MCF 10A (cell line): Measurements from ENCODE around the gene TMEM62. TPM values are rescaled to one million over a fixed set of nuclear protein-coding genes. Genes with fewer than 3 reads are reported as not detected.

ENCODE experiments used
- BruUV-seq: library from RNA; stranded (reverse); fragments of 400-500 nt; replicated peaks from 2 replicates; lab custom pipeline; 2021; lab: Mats Ljungman, UMichigan
- CTCF ChIA-PET: fragments of 300-600 bp; sonication (Branson Sonifier 250); formaldehyde crosslinking; extraction: SDS; loops from one replicate; lab custom pipeline; 2021; ENCODE audit warnings: antibody characterized with exemption, inconsistent platforms; lab: Yijun Ruan, JAX
- POLR2A ChIA-PET: fragments of 300-600, 350-650 bp; sonication (Branson Sonifier 250); formaldehyde crosslinking; extraction: SDS; loops from one replicate; lab custom pipeline; 2020; ENCODE audit warnings: antibody characterized with exemption, inconsistent platforms; lab: Yijun Ruan, JAX
- DNase-seq: peaks from one replicate; pipeline ENCODE4 v3.0.0-alpha.2; 2018; ENCODE audit not compliant: unreplicated experiment
- H3K27ac Mint-ChIP-seq: one replicate; pipeline ENCODE4 v1.8.0; 2022; ENCODE audit warnings: mild to moderate bottlenecking, low read depth, mixed read lengths; ENCODE audit not compliant: unreplicated experiment
- H3K27me3 Mint-ChIP-seq: one replicate; pipeline ENCODE4 v1.8.0; 2022; ENCODE audit warnings: mixed read lengths; ENCODE audit not compliant: insufficient read depth, unreplicated experiment
- H3K36me3 Mint-ChIP-seq: one replicate; pipeline ENCODE4 v1.8.0; 2022; ENCODE audit warnings: mild to moderate bottlenecking, moderate library complexity, mixed read lengths; ENCODE audit not compliant: insufficient read depth, unreplicated experiment
- H3K4me1 Mint-ChIP-seq: one replicate; pipeline ENCODE4 v1.8.0; 2022; ENCODE audit warnings: mixed read lengths; ENCODE audit not compliant: insufficient read depth, unreplicated experiment
- H3K4me3 Mint-ChIP-seq: one replicate; pipeline ENCODE4 v1.8.0; 2022; ENCODE audit warnings: mild to moderate bottlenecking, moderate library complexity, mixed read lengths; ENCODE audit not compliant: unreplicated experiment
- H3K9me3 Mint-ChIP-seq: one replicate; pipeline ENCODE4 v1.8.0; 2022; ENCODE audit warnings: mixed read lengths; ENCODE audit not compliant: unreplicated experiment
- CTCF ChIP-seq: fragments of 200-600 bp; IDR thresholded peaks from one replicate; pipeline ENCODE4 v1.8.0; 2022; ENCODE audit warnings: antibody characterized with exemption, mild to moderate bottlenecking; ENCODE audit not compliant: unreplicated experiment
- intact Hi-C: fragments of 100-400 bp; cut with micrococcal nuclease; formaldehyde crosslinking; loops from 2 replicates; pipeline ENCODE4 v1.14.1; 2022
- total RNA-seq: library from RNA; stranded (reverse); gene quantifications from 2 replicates; pipeline ENCODE4 v1.2.3, GENCODE V29; 2022

The TMEM62 gene
- total RNA-seq, 1 experiment from 2014 or later, result 16.9 TPM

- no peak overlapping the region for H3K4me3 Mint-ChIP-seq
- CTCF ChIA-PET, result interaction anchor here (0.6 to 3.5 kb wide), 4 partner anchors 9 to 104 kb away, joined by 3 to 19 read pairs (median 4); no protein-coding TSS in a partner anchor
- H3K4me1 Mint-ChIP-seq, result no peaks in the 10 kb centered on the region
- H3K27ac Mint-ChIP-seq, result no peak overlapping the region
- intact Hi-C loops, result no loop called here
- H3K27me3 Mint-ChIP-seq, result no peaks in the 10 kb centered on the region
- no peak for TF ChIP-seq CTCF
- no peak for DNase-seq
- BruUV-seq, result no TSS peak
- no peaks in the 10 kb centered on the region for H3K36me3 Mint-ChIP-seq
- H3K9me3 Mint-ChIP-seq, result no peaks in the 10 kb centered on the region
- POLR2A ChIA-PET, result interaction anchor here (0.5 kb wide), 1 partner anchor 587 kb away, joined by 3 read pairs; no protein-coding TSS in a partner anchor
These were observed 76.9 kb downstream of the TMEM62 start for GRCh38 chr15:43210172-43210745.

- no TSS peak for BruUV-seq
- H3K36me3 Mint-ChIP-seq, result no peaks in the 10 kb centered on the region
- H3K4me1 Mint-ChIP-seq, result no peaks in the 10 kb centered on the region
- no peaks in the 10 kb centered on the region for H3K27me3 Mint-ChIP-seq
- DNase-seq, result no peak
- TF ChIP-seq CTCF, result no peak
- ChIA-PET POLR2A (no interaction called here), CTCF (interaction anchor here (0.8 to 3.5 kb wide), 4 partner anchors 8 to 75 kb away, joined by 3 to 19 read pairs (median 8); no protein-coding TSS in a partner anchor)
- intact Hi-C loops, result no loop called here
- H3K9me3 Mint-ChIP-seq, result no peaks in the 10 kb centered on the region
- no peak overlapping the region for H3K27ac Mint-ChIP-seq
- H3K4me3 Mint-ChIP-seq, result no peak overlapping the region
These were observed 77.4 kb downstream of the TMEM62 start for GRCh38 chr15:43210807-43211206.

- intact Hi-C loops, result no loop called here
- H3K9me3 Mint-ChIP-seq, result no peaks in the 10 kb centered on the region
- no peak overlapping the region for H3K4me3 Mint-ChIP-seq
- H3K27ac Mint-ChIP-seq, result no peak overlapping the region
- ChIA-PET POLR2A (no interaction called here), CTCF (interaction anchor here (0.8 to 3.5 kb wide), 6 partner anchors 9 to 108 kb away, joined by 3 to 19 read pairs (median 8); no protein-coding TSS in a partner anchor)
- BruUV-seq, result no TSS peak
- H3K36me3 Mint-ChIP-seq, result no peaks in the 10 kb centered on the region
- no peaks in the 10 kb centered on the region for H3K4me1 Mint-ChIP-seq
- TF ChIP-seq CTCF, result no peak
- H3K27me3 Mint-ChIP-seq, result no peaks in the 10 kb centered on the region
- no peak for DNase-seq
These were observed 77.9 kb downstream of the TMEM62 start for GRCh38 chr15:43211224-43211735.

- no peak for DNase-seq
- Mint-ChIP-seq H3K4me3 (no peak overlapping the region), H3K36me3 (no peaks in the 10 kb centered on the region), H3K27me3 (no peaks in the 10 kb centered on the region), H3K4me1 (no peaks in the 10 kb centered on the region), H3K9me3 (no peaks in the 10 kb centered on the region), H3K27ac (peak overlapping the region; percentile 29)
- ChIA-PET POLR2A (interaction anchor here (1.1 kb wide), 1 partner anchor 29 kb away, joined by 5 read pairs; no protein-coding TSS in a partner anchor), CTCF (interaction anchor here (0.6 to 3.5 kb wide), 8 partner anchors 10 to 105 kb away, joined by 3 to 19 read pairs (median 7); no protein-coding TSS in a partner anchor)
- intact Hi-C loops, result no loop called here
- BruUV-seq, result no TSS peak
- no peak for TF ChIP-seq CTCF
These were observed 78.9 kb downstream of the TMEM62 start for GRCh38 chr15:43212299-43212698.
